HG02973 (cell line): ENCODE measurements around the gene PCDHB11.
"Not testable (repeated sequence)": the region's sequence is repeated elsewhere in the genome, so short reads cannot be mapped to it uniquely, and the experiment has no call there.

Source experiments
- ATAC-seq: cut with Tn5 transposase; IDR thresholded peaks from one replicate; pipeline ENCODE4 v1.9.1; 2021; ENCODE audit warnings: moderate library complexity; ENCODE audit not compliant: unreplicated experiment

PCDHB11 gene

DNA sequence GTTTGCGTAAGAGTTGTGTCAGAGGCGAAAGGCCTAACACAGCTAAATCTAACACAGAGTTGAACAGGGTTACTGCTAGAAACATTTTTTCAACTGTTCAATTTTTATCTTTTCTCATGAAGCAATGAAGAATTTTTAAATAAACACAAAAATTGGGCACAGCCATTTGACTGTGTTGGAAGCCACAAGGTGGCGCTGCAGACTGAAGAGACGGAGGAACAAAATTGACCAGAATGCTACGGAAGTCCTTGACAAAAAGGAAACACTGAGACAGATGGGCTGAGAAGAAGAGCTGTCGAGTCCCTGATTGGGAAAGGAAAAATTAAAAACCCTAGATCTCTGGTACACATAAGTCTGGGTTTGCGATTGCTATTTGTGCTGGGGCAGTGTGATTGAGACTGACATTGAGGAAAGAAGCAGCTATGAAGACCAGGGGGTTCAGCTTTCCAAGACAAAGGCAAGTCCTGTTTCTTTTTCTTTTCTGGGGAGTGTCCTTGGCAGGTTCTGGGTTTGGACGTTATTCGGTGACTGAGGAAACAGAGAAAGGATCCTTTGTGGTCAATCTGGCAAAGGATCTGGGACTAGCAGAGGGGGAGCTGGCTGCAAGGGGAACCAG, 12.4 kb upstream of the PCDHB11 start, which contains the start of gene PCDHB9:
TSS of gene PCDHB9 (plus strand) at position 265 of the 616 bp plus-strand sequence. CDS start at position 423, 158 bp downstream.
- no peak for ATAC-seq

- ATAC-seq, result not testable (repeated sequence)
These were observed 10.7 kb upstream of the PCDHB11 start for GRCh38 chr5:141188682-141189081.

DNA sequence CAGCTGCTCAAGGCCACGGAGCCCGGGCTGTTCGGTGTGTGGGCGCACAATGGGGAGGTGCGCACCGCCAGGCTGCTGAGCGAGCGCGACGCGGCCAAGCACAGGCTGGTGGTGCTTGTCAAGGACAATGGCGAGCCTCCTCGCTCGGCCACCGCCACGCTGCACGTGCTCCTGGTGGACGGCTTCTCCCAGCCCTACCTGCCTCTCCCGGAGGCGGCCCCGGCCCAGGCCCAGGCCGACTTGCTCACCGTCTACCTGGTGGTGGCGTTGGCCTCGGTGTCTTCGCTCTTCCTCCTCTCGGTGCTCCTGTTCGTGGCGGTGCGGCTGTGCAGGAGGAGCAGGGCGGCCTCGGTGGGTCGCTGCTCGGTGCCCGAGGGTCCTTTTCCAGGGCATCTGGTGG, 10.3 kb upstream of the PCDHB11 start:
- ATAC-seq, result not testable (repeated sequence)

DNA sequence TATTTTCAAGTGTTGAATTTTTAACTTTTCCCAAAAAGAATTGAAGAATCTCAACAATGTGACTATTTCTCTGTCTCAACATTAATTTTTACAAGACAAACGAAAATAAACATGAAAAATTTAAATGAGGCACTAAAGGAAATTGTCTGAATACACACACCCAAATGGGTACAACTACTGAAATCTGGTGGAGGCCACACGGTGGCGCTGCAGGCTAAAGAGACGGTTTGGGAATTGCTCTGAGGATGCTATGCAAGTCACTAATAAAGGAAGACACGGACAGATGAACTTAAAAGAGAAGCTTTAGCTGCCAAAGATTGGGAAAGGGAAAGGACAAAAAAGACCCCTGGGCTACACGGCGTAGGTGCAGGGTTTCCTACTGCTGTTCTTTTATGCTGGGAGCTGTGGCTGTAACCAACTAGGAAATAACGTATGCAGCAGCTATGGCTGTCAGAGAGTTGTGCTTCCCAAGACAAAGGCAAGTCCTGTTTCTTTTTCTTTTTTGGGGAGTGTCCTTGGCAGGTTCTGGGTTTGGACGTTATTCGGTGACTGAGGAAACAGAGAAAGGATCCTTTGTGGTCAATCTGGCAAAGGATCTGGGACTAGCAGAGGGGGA, 7.2 kb upstream of the PCDHB11 start, which contains the start of gene PCDHB10:
TSS of gene PCDHB10 (plus strand) at position 244 of the 616 bp plus-strand sequence. CDS start at position 444, 200 bp downstream.
- no peak for ATAC-seq

GRCh38 chr5:141194332-141194731, 5.1 kb upstream of the PCDHB11 start:
- ATAC-seq, result not testable (repeated sequence)

DNA sequence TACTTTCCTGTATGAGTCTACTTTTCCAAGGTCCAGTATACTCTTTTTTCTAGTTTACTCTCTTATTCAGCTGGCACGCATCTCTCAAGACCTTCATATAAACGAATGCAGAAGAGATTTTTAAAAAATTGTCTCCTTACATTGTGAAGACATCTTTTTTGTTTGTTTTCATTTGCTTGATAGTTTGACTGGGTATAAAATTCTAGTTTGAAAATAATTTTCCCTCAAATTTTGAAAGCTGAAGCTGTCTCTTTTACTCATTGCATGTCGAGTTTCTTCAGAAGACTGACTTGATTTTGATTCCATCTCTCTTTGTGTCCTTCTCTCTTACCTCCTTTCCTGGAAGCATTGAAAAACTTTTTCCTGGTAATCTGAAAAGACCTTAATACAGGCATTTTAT, 3.1 kb upstream of the PCDHB11 start:
- no peak for ATAC-seq

- ATAC-seq, result not testable (repeated sequence)
These were observed 1.7 kb downstream of the PCDHB11 start for GRCh38 chr5:141201126-141201525.

DNA sequence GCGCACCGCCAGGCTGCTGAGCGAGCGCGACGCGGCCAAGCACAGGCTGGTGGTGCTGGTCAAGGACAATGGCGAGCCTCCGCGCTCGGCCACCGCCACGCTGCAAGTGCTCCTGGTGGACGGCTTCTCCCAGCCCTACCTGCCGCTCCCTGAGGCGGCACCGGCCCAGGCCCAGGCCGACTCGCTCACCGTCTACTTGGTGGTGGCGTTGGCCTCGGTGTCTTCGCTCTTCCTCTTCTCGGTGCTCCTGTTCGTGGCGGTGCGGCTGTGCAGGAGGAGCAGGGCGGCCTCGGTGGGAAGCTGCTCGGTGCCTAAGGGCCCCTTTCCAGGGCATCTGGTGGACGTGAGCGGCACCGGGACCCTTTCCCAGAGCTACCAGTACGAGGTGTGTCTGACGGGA, 2.2 kb downstream of the PCDHB11 start:
- not testable (repeated sequence) for ATAC-seq

GRCh38 chr5:141208478-141208877, 9.1 kb downstream of the PCDHB11 start, which contains the start of gene PCDHB12:
TSS of gene PCDHB12 (plus strand) at chr5:141208719. CDS start at chr5:141208908, 189 bp downstream.
- no peak for ATAC-seq

- not testable (repeated sequence) for ATAC-seq
These were observed 10.9 kb downstream of the PCDHB11 start for GRCh38 chr5:141210281-141210680.

GRCh38 chr5:141210849-141211248, 11.4 kb downstream of the PCDHB11 start:
- ATAC-seq, result not testable (repeated sequence)

DNA sequence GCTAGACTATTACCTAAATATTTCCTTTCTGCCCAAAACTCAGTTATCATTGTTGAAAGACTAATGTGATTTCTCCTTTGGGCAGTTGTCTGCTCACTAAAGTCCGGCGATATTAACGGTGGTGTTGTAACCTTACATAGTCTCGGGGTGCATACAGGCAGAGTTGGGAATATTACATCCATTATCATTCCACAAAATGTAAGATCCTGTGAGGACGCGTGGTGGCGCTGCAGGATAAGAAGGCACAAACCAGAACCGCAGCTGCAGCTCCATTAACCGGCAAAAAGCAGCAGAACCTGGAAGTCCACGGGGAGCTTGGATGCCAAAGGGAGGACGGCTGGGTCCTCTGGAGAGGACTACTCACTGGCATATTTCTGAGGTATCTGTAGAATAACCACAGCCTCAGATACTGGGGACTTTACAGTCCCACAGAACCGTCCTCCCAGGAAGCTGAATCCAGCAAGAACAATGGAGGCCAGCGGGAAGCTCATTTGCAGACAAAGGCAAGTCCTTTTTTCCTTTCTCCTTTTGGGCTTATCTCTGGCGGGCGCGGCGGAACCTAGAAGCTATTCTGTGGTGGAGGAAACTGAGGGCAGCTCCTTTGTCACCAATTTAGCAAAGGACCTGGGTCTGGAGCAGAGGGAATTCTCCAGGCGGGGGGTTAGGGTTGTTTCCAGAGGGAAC, 14.4 kb downstream of the PCDHB11 start, which contains the start of gene PCDHB13:
TSS of gene PCDHB13 (plus strand) at position 264 of the 684 bp plus-strand sequence. CDS start at position 469, 205 bp downstream.
- ATAC-seq, result not testable (repeated sequence)

GRCh38 chr5:141214583-141214982, 15.2 kb downstream of the PCDHB11 start:
- ATAC-seq, result not testable (repeated sequence)

- not testable (repeated sequence) for ATAC-seq
These were observed 16.1 kb downstream of the PCDHB11 start for GRCh38 chr5:141215504-141215903.

GRCh38 chr5:141216035-141216434, 16.6 kb downstream of the PCDHB11 start:
- ATAC-seq, result not testable (repeated sequence)

- no peak for ATAC-seq
These were observed 23.8 kb downstream of the PCDHB11 start, which contains the start of gene PCDHB14 for GRCh38 chr5:141223112-141223783. TSS of gene PCDHB14 (plus strand) at chr5:141223343. CDS start at chr5:141223506, 163 bp downstream.

DNA sequence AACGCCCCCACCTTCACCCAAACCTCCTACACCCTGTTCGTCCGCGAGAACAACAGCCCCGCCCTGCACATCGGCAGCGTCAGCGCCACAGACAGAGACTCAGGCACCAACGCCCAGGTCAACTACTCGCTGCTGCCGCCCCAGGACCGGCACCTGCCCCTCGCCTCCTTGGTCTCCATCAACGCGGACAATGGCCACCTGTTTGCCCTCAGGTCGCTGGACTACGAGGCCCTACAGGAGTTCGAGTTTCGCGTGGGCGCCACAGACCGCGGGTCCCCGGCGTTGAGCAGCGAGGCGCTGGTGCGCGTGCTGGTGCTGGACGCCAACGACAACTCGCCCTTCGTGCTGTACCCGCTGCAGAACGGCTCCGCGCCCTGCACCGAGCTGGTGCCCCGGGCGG, 25.4 kb downstream of the PCDHB11 start:
- ATAC-seq, result not testable (repeated sequence)

DNA sequence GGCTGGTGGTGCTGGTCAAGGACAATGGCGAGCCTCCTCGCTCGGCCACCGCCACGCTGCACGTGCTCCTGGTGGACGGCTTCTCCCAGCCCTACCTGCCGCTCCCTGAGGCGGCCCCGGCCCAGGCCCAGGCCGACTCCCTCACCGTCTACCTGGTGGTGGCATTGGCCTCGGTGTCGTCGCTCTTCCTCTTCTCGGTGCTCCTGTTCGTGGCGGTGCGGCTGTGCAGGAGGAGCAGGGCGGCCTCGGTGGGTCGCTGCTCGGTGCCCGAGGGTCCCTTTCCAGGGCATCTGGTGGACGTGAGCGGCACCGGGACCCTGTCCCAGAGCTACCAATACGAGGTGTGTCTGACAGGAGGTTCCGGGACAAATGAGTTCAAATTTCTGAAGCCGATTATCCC, 26.0 kb downstream of the PCDHB11 start:
- not testable (repeated sequence) for ATAC-seq

DNA sequence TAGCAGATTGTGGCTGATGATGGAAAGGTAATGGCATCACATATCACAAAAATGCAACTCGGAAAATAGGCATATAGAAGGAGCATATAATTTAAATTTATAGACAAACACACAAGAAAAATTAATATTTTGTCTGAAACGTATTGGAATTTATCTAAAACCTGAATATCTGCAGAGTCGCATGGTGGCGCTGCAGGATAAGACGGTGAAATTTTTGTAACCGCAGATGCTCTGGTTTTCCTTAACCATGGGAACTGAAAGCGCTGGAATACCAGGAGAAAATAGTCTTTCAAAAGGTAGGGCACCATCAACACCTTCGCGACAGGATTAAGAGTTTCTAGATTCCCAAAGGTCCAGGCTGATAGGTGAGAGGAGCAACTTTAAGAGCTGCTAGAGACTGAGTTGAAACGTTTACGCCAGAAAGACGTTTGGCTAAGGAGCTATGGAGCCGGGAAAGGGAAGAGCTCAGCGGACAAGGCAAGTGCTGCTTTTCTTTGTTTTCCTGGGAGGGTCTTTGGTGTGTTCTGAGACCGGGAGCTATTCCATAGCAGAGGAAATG, 34.8 kb downstream of the PCDHB11 start:
- no peak for ATAC-seq

GRCh38 chr5:141235922-141236321, 36.5 kb downstream of the PCDHB11 start:
- not testable (repeated sequence) for ATAC-seq
